Panc1 (cell line): Measurements from ENCODE around the gene TRIO. TPM values are rescaled to one million over a fixed set of nuclear protein-coding genes. Genes with fewer than 3 reads are reported as not detected.
A peak's percentile ranks its signal among the peaks of the same experiment; 100 is the strongest.

Experiments used
- ATAC-seq: fragments of 200-7000 bp; cut with Tn5 transposase; 2 replicates; pipeline ENCODE4 v1.9.1; 2020; ENCODE audit warnings: mild to moderate bottlenecking, moderate library complexity
- BruUV-seq: library from RNA; stranded (reverse); fragments of 400-500 nt; replicated peaks from 2 replicates; lab custom pipeline; 2021; lab: Mats Ljungman, UMichigan
- CTCF ChIA-PET: fragments of 300-600 bp; sonication (Branson Sonifier 250); formaldehyde crosslinking; loops from one replicate; lab custom pipeline; 2022; ENCODE audit warnings: antibody characterized with exemption; lab: Charles Lee
- POLR2A ChIA-PET: fragments of 300-600 bp; sonication (Branson Sonifier 250); formaldehyde crosslinking; loops from one replicate; lab custom pipeline; 2022; ENCODE audit warnings: antibody characterized with exemption; lab: Charles Lee
- DNase-seq: peaks from one replicate; pipeline ENCODE4 v3.0.0-alpha.2; 2010; ENCODE audit warnings: low read depth, low spot score
- H3K27ac ChIP-seq: 2 replicates; pipeline ENCODE4 v1.5.1; 2011; ENCODE audit warnings: mild to moderate bottlenecking, low read length, inconsistent platforms
- H3K27me3 ChIP-seq: fragments of 200-500 bp; sonication (Bioruptor generic); 2 replicates; pipeline ENCODE4 v1.6.0; 2014; ENCODE audit warnings: low read length, inconsistent platforms; ENCODE audit not compliant: control insufficient read depth, insufficient read depth
- H3K36me3 ChIP-seq: fragments of 200-500 bp; sonication (Bioruptor generic); 2 replicates; pipeline ENCODE4 v1.5.1; 2014; ENCODE audit warnings: inconsistent platforms, mild to moderate bottlenecking, low read length, moderate library complexity; ENCODE audit not compliant: control insufficient read depth, insufficient read depth
- H3K4me1 ChIP-seq: 2 replicates; pipeline ENCODE4 v1.5.1; 2011; ENCODE audit warnings: inconsistent platforms, mild to moderate bottlenecking, low read length, moderate library complexity; ENCODE audit not compliant: control insufficient read depth, insufficient read depth
- H3K4me3 ChIP-seq, 2 experiments: 2 replicates each; pipeline ENCODE4 v1.5.1; 2011 to 2012; ENCODE audit warnings: low read depth in 2 of 2, low read length in 2 of 2, mild to moderate bottlenecking in 2 of 2, inconsistent platforms in 1 of 2, moderate library complexity in 1 of 2
- H3K9me3 ChIP-seq: fragments of 200-500 bp; sonication (Bioruptor generic); 2 replicates; pipeline ENCODE4 v1.5.1; 2014; ENCODE audit warnings: low read depth, mild to moderate bottlenecking, inconsistent platforms, low read length, moderate library complexity; ENCODE audit not compliant: control insufficient read depth, insufficient read depth
- CTCF ChIP-seq: fragments of 450-650 bp; IDR thresholded peaks from 2 replicates; pipeline ENCODE4 v1.5.1; 2017; ENCODE audit warnings: mild to moderate bottlenecking
- POLR2AphosphoS5 ChIP-seq: IDR thresholded peaks from 2 replicates; pipeline ENCODE4 v1.6.1; 2012; ENCODE audit warnings: mild to moderate bottlenecking, low read depth, low read length, moderate library complexity
- REST ChIP-seq, 2 experiments: IDR thresholded peaks; 2 replicates each; pipeline ENCODE4 v1.6.1; 2011 to 2012; ENCODE audit warnings: low read depth in 2 of 2, control low read depth in 1 of 2, low read length in 1 of 2, mild to moderate bottlenecking in 1 of 2, moderate library complexity in 1 of 2; ENCODE audit not compliant: insufficient read depth in 1 of 2
- SIN3A ChIP-seq: IDR thresholded peaks from 2 replicates; pipeline ENCODE4 v1.6.1; 2012; ENCODE audit warnings: low read depth, mild to moderate bottlenecking, low read length, moderate library complexity, borderline replicate concordance; ENCODE audit not compliant: insufficient read depth
- TCF7L2 ChIP-seq: IDR thresholded peaks from 2 replicates; pipeline ENCODE4 v1.6.1; 2011; ENCODE audit warnings: mild to moderate bottlenecking, low read depth, low read length, inconsistent platforms
- in situ Hi-C: cut with HindIII; loops from 2 replicates; pipeline ENCODE4 v1.10.0; 2016; ENCODE audit warnings: low sequenced_read_pairs, low pct_unique_long_range_greater_than_20kb
- intact Hi-C: fragments of 100-400 bp; cut with micrococcal nuclease; formaldehyde crosslinking; loops from one replicate; pipeline ENCODE4 v1.10.0; 2022; ENCODE audit not compliant: unreplicated experiment
- total RNA-seq: library from RNA; stranded (reverse); gene quantifications from one replicate; pipeline ENCODE4 v1.2.1, GENCODE V29; 2021; ENCODE audit not compliant: unreplicated experiment

Gene TRIO
- total RNA-seq, 1 experiment from 2014 or later = 349 TPM

- H3K4me3 ChIP-seq = no peak overlapping the region
- in situ Hi-C loops = loop anchor here (10.0 to 25.0 kb wide), 2 partner anchors 65 to 122 kb away; no protein-coding TSS in a partner anchor
- no peak for DNase-seq
- BruUV-seq = no TSS peak
- peaks cover 51% of the 10 kb centered on the region for H3K4me1 ChIP-seq
- TF ChIP-seq POLR2AphosphoS5 (no peak), CTCF (no peak), TCF7L2 (no peak), REST (IDR thresholded peaks at IDR 0.05; ENCODE audit: insufficient read depth in 1 of 2, low read depth in 2 of 2, low read length in 1 of 2) (no peak), SIN3A (no peak)
- ATAC-seq = no peak
- H3K36me3 ChIP-seq = no peaks in the 10 kb centered on the region
- H3K9me3 ChIP-seq = peaks cover 2% of the 10 kb centered on the region; the same call in 1 of the 2 replicates
- no peaks in the 10 kb centered on the region for H3K27me3 ChIP-seq
- H3K27ac ChIP-seq = peak overlapping the region; percentile 100
- POLR2A ChIA-PET = no interaction called here
- intact Hi-C loops = loop anchor here (2.0 to 5.0 kb wide), 4 partner anchors 33 to 158 kb away; partner anchors contain the start of gene TRIO
- CTCF ChIA-PET = no interaction called here
Observed at GRCh38 chr5:14109771-14110170, 33.4 kb upstream of the TRIO start.

- Histone ChIP-seq H3K27ac (peak overlapping the region; percentile 100), H3K9me3 (peaks cover 2% of the 10 kb centered on the region; the same call in 1 of the 2 replicates), H3K36me3 (no peaks in the 10 kb centered on the region), H3K4me3 (no peak overlapping the region), H3K4me1 (peaks cover 47% of the 10 kb centered on the region), H3K27me3 (no peaks in the 10 kb centered on the region)
- in situ Hi-C loops (loop anchor here (25.0 kb wide), 1 partner anchor 123 kb away; no protein-coding TSS in a partner anchor), intact Hi-C loops (no loop called here)
- TF ChIP-seq TCF7L2 (no peak), CTCF (no peak), SIN3A (no peak), REST (IDR thresholded peaks at IDR 0.05; ENCODE audit: insufficient read depth in 1 of 2, low read depth in 2 of 2, low read length in 1 of 2) (no peak), POLR2AphosphoS5 (no peak)
- no peak for DNase-seq
- no peak for ATAC-seq
- ChIA-PET POLR2A (no interaction called here), CTCF (no interaction called here)
- no TSS peak for BruUV-seq
Observed at GRCh38 chr5:14110196-14110595, 32.9 kb upstream of the TRIO start.
